Embryonic facial prominence (tissue), 1 donor: ENCODE measurements around the gene CAV1.

ENCODE experiments used
- DNase-seq: peaks from one replicate; pipeline ENCODE4 v3.0.0-alpha.2; 2016; ENCODE audit errors: extremely low spot score

The CAV1 gene

GRCh38 chr7:116530107-116530820, 5.4 kb downstream of the CAV1 start:
- DNase-seq: no peak

- no peak for DNase-seq
These were observed 7.4 kb downstream of the CAV1 start for GRCh38 chr7:116532102-116532688.

- DNase-seq: no peak
These were observed 10.0 kb downstream of the CAV1 start for GRCh38 chr7:116534790-116535189.

GRCh38 chr7:116535416-116535815, 10.6 kb downstream of the CAV1 start:
- DNase-seq: no peak

- no peak for DNase-seq
These were observed 13.3 kb downstream of the CAV1 start for GRCh38 chr7:116538138-116538537.

- DNase-seq: no peak
These were observed 15.0 kb downstream of the CAV1 start for GRCh38 chr7:116539879-116540278.

- no peak for DNase-seq
These were observed 15.9 kb downstream of the CAV1 start for GRCh38 chr7:116540743-116541142.

- no peak for DNase-seq
These were observed 17.1 kb downstream of the CAV1 start for GRCh38 chr7:116541951-116542350.

- DNase-seq: no peak
These were observed 17.8 kb downstream of the CAV1 start for GRCh38 chr7:116542618-116543017.

- no peak for DNase-seq
These were observed 18.8 kb downstream of the CAV1 start for GRCh38 chr7:116543664-116544063.

- no peak for DNase-seq
These were observed 19.7 kb downstream of the CAV1 start for GRCh38 chr7:116544487-116544886.

- DNase-seq: no peak
These were observed 20.7 kb downstream of the CAV1 start for GRCh38 chr7:116545411-116545993.

GRCh38 chr7:116546054-116546453, 21.2 kb downstream of the CAV1 start:
- no peak for DNase-seq

GRCh38 chr7:116546916-116547315, 22.1 kb downstream of the CAV1 start:
- no peak for DNase-seq

GRCh38 chr7:116547347-116547746, 22.5 kb downstream of the CAV1 start:
- DNase-seq: no peak

GRCh38 chr7:116548506-116548905, 23.7 kb downstream of the CAV1 start:
- no peak for DNase-seq

- no peak for DNase-seq
These were observed 24.5 kb downstream of the CAV1 start for GRCh38 chr7:116549370-116549769.

- no peak for DNase-seq
These were observed 26.9 kb downstream of the CAV1 start for GRCh38 chr7:116551692-116552091.

GRCh38 chr7:116552602-116553001, 27.8 kb downstream of the CAV1 start:
- DNase-seq: no peak

GRCh38 chr7:116553168-116553964, 28.5 kb downstream of the CAV1 start:
- DNase-seq: no peak

- DNase-seq: no peak
These were observed 29.6 kb downstream of the CAV1 start for GRCh38 chr7:116554436-116554835.

GRCh38 chr7:116554911-116555310, 30.1 kb downstream of the CAV1 start:
- no peak for DNase-seq
